SK-N-SH (cell line): Measurements from ENCODE around the gene AP3S1.

ENCODE experiments used
- EZH2phosphoT487 ChIP-seq: fragments of 200-600 bp; sonication (generic); IDR thresholded peaks from 2 replicates; pipeline ENCODE4 v1.6.1; 2017; ENCODE audit warnings: low read depth, mixed run types, mild to moderate bottlenecking, antibody characterized with exemption, moderate library complexity, borderline replicate concordance
- TF ChIP-seq, protein P1 (sequence below): fragments of 200-600 bp; sonication (generic); IDR thresholded peaks from 2 replicates; pipeline ENCODE4 v1.6.1; 2017; ENCODE audit warnings: antibody characterized with exemption, mild to moderate bottlenecking, moderate library complexity

DNA sequence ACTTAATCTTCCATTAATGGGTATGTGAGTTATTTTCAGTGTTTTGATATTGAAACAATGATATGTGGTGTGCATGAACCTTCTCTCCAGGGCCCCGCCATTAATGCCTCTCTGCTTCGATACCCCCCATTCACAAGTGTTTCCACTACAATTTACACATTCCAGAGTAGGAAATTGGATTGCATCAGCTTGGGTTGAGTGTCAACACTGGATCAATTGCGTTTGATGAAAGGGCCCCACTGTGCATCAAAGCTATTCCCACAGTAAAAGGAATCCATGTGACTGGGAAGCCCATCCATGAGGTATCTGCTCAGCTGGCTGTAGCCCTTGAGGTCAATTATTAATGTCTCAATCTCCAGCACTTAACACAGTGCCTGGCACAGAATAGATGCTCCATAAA is 102.8 kb downstream of the AP3S1 start:
- TF ChIP-seq EZH2phosphoT487 = no peak
- TF ChIP-seq, protein P1, sequence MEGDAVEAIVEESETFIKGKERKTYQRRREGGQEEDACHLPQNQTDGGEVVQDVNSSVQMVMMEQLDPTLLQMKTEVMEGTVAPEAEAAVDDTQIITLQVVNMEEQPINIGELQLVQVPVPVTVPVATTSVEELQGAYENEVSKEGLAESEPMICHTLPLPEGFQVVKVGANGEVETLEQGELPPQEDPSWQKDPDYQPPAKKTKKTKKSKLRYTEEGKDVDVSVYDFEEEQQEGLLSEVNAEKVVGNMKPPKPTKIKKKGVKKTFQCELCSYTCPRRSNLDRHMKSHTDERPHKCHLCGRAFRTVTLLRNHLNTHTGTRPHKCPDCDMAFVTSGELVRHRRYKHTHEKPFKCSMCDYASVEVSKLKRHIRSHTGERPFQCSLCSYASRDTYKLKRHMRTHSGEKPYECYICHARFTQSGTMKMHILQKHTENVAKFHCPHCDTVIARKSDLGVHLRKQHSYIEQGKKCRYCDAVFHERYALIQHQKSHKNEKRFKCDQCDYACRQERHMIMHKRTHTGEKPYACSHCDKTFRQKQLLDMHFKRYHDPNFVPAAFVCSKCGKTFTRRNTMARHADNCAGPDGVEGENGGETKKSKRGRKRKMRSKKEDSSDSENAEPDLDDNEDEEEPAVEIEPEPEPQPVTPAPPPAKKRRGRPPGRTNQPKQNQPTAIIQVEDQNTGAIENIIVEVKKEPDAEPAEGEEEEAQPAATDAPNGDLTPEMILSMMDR = no peak
